PFSK-1 (cell line): ENCODE results near the gene PRR7.

Experiments
- POLR2AphosphoS5 ChIP-seq: IDR thresholded peaks from 2 replicates; pipeline ENCODE4 v1.6.1; 2012; ENCODE audit warnings: low read depth, mild to moderate bottlenecking, control low read depth, low read length, moderate library complexity
- SIN3A ChIP-seq: IDR thresholded peaks from 2 replicates; pipeline ENCODE4 v1.6.1; 2012; ENCODE audit warnings: mild to moderate bottlenecking, low read length, moderate library complexity, borderline replicate concordance; ENCODE audit not compliant: insufficient read depth

DNA sequence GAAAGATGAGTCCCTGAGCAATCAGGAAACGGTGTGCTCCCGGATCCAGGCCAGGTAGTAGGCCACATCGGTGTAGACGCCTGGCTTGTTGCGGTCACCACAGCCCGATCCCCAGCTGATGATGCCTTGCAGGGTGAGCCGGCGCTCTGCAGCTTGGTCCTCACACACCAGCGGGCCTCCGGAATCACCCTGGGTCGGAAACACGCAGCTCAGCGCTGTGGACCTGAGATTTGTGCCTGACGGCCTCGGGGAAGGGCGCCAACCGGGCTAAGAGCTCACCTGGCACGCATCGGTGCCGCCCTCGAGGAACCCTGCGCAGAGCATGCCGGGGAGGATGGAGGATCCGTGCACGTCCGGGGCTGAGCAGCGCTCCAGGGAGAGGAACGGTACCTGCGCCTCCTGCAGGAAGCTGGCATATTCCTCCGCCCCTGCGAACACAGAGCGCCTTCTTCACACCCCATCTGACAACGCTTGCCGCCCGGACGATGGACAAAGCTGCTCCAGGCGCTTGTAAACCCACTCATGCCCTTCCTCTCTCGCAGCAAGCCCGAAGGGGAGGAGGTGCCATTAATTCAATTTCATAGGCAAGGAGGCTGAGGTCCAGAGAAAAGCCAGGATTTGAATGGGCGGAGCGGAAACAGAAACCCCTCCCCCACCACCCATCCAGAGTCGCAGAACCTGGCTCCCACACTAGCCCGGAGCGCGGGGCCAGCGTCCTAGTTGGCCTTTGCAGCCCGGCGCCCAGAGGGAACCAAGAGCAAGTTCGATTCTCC is 44.2 kb upstream of the PRR7 start:
- TF ChIP-seq POLR2AphosphoS5 (no peak), SIN3A (no peak)
